Measurements from ENCODE around the gene NELFCD.
A peak's percentile ranks its signal among the peaks of the same experiment; 100 is the strongest.

Gene NELFCD

DNA sequence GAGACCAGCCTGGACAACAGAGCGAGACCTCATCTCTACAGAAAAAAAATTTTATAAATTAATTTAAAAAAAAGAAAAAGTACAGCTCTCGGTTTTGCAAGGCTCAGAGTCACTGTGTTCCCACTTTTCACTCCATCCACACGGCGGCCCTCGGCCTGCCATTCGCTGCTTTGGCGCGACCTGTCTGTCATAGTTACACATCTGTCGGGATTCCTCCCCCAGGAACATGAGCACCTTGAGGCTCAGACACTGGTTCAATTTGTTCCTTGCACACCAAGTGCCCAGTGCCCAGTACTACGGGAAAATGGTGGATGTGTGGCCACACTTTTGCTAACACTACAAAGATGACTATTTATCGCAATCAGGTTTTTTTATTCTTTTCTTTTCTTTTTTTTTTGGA lies 17.6 kb downstream of the NELFCD start:
- DNase-seq (ENCODE audit: insufficient read length): no peak
- FAIRE-seq: no peak

GRCh38 chr20:59000326-59000725 lies 19.3 kb downstream of the NELFCD start:
- TF ChIP-seq POLR2AphosphoS5 (IDR thresholded peaks at IDR 0.05; ENCODE audit: low read depth, low read length) (peak; percentile 53; the same call in 1 of the 2 replicates), TAF1 (IDR thresholded peaks at IDR 0.05; ENCODE audit: borderline replicate concordance, low read depth, low read length) (no peak)
- DNase-seq (ENCODE audit: insufficient read length): no peak
- no peak for FAIRE-seq

More for the DNA sequence above, 17.6 kb downstream of the NELFCD start:
- TF ChIP-seq TAF1 (IDR thresholded peaks at IDR 0.05; ENCODE audit: borderline replicate concordance, low read depth, low read length) (no peak), POLR2A (IDR thresholded peaks at IDR 0.05; ENCODE audit: low read depth, low read length) (0 out of 2 replicates have a peak, but pooled peaks have one; percentile 26)

- DNase-seq (ENCODE audit: insufficient read length) (no peak), FAIRE-seq (no peak)
- TF ChIP-seq TAF1 (IDR thresholded peaks at IDR 0.05; ENCODE audit: borderline replicate concordance, low read depth, low read length): no peak
Observed at GRCh38 chr20:59001068-59001448, 20.0 kb downstream of the NELFCD start.

DNA sequence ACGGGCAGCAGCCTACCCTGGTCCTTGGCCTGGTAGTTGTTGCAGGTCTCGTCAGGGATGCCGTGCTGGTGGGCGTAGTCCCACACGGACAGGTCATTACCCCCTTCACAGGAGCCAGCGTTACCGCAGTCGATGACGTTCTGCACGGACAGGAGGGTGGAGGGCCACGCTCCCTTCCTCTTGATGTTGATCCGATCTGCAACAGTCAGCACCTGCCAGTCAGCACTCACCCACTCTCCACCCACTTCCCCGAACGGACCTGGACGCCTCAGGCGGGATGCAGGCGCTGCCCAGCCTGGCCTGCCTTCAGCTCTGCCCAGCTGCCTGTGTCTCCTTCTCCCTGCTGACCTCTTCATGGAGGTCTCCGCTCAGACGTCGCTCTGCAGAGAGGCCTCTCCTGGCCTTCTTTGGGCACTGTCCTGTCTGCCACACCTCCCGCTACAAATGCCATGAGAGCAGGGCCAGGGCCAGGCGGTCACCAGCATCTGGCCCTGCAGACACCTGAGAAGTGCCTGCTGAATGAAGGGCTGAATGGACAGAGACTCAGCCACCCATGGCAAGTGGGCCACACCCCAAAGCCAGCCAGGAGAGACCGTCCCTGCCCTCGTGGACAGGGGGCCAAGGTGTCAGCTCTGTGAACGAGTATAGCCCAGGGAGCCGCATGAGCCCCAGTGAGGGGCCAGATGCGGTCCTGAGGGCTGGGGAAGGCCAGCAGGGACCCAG lies 20.6 kb downstream of the NELFCD start:
- DNase-seq (ENCODE audit: insufficient read length): no peak
- no peak for TF ChIP-seq TAF1 (IDR thresholded peaks at IDR 0.05; ENCODE audit: borderline replicate concordance, low read depth, low read length)
- TF ChIP-seq POLR2AphosphoS5 (IDR thresholded peaks at IDR 0.05; ENCODE audit: low read depth, low read length): peak; percentile 22
- TF ChIP-seq POLR2A (IDR thresholded peaks at IDR 0.05; ENCODE audit: low read depth, low read length): peak; percentile 44; the same call in 1 of the 2 replicates
- FAIRE-seq: no peak

- DNase-seq (ENCODE audit: insufficient read length) (no peak), FAIRE-seq (no peak)
- 0 out of 2 replicates have a peak, but pooled peaks have one; percentile 34 for TF ChIP-seq POLR2A (IDR thresholded peaks at IDR 0.05; ENCODE audit: low read depth, low read length)
- TF ChIP-seq TAF1 (IDR thresholded peaks at IDR 0.05; ENCODE audit: borderline replicate concordance, low read depth, low read length): no peak
Observed at GRCh38 chr20:59002388-59002787, 21.3 kb downstream of the NELFCD start.

DNA sequence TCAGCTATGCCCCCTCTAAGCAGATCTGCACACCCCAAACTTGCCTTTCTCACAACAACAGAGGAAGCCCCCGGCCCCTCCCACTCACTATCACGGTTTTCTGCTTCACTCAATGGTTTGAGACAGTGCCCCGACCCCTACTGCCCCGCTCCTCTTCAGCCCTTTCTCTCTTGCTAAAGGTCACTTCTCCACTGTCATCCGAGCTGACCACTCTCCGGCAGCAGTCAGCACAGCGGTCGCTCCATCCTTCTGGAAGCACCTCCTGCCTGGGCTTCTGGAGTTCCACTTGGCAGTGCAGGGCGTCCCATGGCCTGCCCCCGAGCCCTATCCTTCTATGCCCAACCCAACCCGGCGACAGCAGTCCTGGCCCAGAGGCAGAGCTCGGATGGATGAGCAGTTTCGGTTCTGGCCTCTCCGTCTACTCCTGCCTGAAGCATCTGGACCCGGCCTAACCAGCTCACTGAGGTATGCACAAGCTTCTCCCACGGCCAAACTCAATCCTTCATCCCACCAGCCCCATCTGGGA lies 21.9 kb downstream of the NELFCD start:
- DNase-seq (ENCODE audit: insufficient read length) (no peak), FAIRE-seq (no peak)
- TF ChIP-seq POLR2AphosphoS5 (IDR thresholded peaks at IDR 0.05; ENCODE audit: low read depth, low read length) (no peak), POLR2A (IDR thresholded peaks at IDR 0.05; ENCODE audit: low read depth, low read length) (no peak)

DNA sequence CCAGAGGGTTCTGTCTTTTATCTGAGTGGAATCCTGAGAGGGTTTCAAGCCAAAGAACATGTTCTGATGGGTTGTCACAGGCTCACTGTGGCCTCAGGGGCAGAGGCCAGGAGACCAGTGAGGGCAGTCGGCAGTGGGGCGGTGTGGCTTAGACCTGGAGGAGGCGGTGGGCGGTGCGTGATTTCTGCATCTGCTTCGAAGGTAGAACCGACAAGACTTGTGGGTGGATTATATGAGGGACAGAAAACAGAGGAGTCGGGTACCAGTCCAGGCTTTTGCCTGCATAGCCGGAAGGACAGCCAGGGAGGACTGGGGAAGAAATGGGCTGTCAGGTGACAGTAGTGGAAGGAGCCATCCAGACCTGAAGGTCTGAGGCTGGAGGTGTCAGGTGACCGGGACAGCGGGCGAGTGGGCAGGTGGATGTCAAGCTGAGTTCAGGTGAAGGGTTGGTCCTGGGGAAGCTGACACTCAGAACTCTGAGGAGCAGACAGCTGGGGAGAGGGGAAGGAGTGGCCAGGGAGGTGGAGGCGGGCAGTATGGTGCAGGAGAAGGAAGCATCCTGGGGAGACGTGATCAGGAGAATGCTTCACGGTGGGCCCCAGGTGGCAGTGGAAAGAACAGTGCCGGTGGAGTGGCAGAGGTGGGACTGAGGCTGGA lies 22.9 kb downstream of the NELFCD start:
- FAIRE-seq (peak; percentile 42), DNase-seq (ENCODE audit: insufficient read length) (no peak)
- TF ChIP-seq POLR2AphosphoS5 (IDR thresholded peaks at IDR 0.05; ENCODE audit: low read depth, low read length): no peak
- TF ChIP-seq POLR2A (IDR thresholded peaks at IDR 0.05; ENCODE audit: low read depth, low read length): no peak; the same call in 1 of the 2 replicates
- no peak for TF ChIP-seq TAF1 (IDR thresholded peaks at IDR 0.05; ENCODE audit: borderline replicate concordance, low read depth, low read length)

GRCh38 chr20:59004493-59004762 lies 23.4 kb downstream of the NELFCD start:
- TF ChIP-seq POLR2AphosphoS5 (IDR thresholded peaks at IDR 0.05; ENCODE audit: low read depth, low read length) (peak; percentile 73; the same call in 1 of the 2 replicates), POLR2A (IDR thresholded peaks at IDR 0.05; ENCODE audit: low read depth, low read length) (no peak)
- DNase-seq (ENCODE audit: insufficient read length) (no peak), FAIRE-seq (no peak)

DNA sequence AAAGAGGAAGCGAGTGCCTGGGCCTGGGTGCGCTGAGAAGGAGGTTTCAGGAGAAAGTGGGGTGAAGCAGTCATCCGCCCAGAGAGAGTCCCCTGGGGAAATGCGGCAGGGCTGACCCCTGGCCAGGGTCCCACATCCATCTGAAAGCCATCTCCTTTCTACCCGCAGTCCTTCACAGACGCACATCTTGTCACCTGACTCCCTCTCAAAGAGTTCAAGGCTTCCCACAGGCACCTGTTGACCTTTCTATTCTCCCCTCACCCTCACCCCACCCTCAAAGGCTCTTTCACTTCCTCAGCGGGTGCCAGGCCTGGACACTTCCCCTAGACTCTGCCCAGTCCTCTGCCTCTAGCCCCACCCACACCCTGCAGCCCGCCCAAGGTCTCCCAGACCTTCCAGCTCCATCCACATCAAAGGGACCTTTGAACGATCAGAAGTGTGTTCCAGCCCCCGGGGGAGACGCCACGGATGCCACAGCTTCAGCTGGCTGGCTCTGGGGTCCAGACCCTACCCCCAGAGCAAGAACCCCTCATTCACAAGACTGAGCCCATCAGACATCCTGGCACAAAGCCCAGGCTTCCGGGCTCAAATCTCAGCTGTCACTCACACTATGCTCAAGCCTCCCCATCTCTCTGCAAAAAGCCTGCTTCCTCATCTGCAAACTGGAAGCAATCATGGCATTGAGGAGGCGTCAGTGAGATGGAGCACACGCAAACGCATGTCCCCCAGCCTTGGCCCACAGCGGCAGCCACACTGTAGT lies 23.9 kb downstream of the NELFCD start:
- TF ChIP-seq POLR2AphosphoS5 (IDR thresholded peaks at IDR 0.05; ENCODE audit: low read depth, low read length) (peak; percentile 74), TAF1 (IDR thresholded peaks at IDR 0.05; ENCODE audit: borderline replicate concordance, low read depth, low read length) (peak; percentile 60), POLR2A (IDR thresholded peaks at IDR 0.05; ENCODE audit: low read depth, low read length) (peak; percentile 74)
- FAIRE-seq (peak; percentile 88), DNase-seq (ENCODE audit: insufficient read length) (peak; percentile 86)

DNA sequence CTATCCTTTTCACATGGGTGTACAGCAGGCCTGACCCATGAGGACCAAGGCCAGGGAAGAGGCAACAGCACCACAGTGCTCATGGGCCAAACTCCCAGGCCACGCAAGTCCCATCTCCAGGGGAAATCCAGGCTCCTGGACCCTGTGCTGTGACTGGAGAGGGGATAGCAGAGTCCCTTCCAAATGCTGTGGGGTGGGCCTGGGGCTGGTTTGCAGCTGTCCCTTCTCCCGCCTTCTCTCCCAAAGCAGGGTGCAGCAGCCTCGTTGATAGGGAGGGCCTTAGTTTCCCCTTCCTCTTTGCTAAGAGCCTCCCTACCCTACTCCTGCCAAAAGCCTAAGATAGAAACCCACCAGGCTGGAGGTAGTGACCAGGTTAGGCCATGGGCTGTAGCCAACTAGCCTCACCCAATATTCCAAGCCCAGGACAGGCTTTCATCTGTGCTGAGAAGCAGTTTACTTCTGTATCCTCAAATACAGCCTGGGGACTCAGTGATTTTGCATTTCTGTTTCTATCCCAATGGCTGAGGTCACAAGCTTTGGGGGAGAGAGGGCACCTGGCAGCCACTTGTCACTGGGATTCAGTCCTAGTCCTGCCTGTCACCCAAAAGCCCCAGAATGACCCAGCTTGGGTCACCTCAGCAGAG lies 24.6 kb downstream of the NELFCD start:
- TF ChIP-seq POLR2A (IDR thresholded peaks at IDR 0.05; ENCODE audit: low read depth, low read length) (no peak; the same call in 1 of the 2 replicates), POLR2AphosphoS5 (IDR thresholded peaks at IDR 0.05; ENCODE audit: low read depth, low read length) (no peak; the same call in 1 of the 2 replicates), TAF1 (IDR thresholded peaks at IDR 0.05; ENCODE audit: borderline replicate concordance, low read depth, low read length) (no peak)
- DNase-seq (ENCODE audit: insufficient read length): no peak
- FAIRE-seq: no peak

- TF ChIP-seq POLR2AphosphoS5 (IDR thresholded peaks at IDR 0.05; ENCODE audit: low read depth, low read length): no peak; the same call in 1 of the 2 replicates
- 0 out of 2 replicates have a peak, but pooled peaks have one; percentile 44 for TF ChIP-seq TAF1 (IDR thresholded peaks at IDR 0.05; ENCODE audit: borderline replicate concordance, low read depth, low read length)
- DNase-seq (ENCODE audit: insufficient read length) (no peak), FAIRE-seq (no peak)
Observed at GRCh38 chr20:59006167-59006863, 25.3 kb downstream of the NELFCD start.
